Measurements from ENCODE around the gene DYNC2H1.

DYNC2H1 gene

GRCh38 chr11:103157542-103157941 is 48.3 kb downstream of the DYNC2H1 start:
- DNase-seq: no peak

DNA sequence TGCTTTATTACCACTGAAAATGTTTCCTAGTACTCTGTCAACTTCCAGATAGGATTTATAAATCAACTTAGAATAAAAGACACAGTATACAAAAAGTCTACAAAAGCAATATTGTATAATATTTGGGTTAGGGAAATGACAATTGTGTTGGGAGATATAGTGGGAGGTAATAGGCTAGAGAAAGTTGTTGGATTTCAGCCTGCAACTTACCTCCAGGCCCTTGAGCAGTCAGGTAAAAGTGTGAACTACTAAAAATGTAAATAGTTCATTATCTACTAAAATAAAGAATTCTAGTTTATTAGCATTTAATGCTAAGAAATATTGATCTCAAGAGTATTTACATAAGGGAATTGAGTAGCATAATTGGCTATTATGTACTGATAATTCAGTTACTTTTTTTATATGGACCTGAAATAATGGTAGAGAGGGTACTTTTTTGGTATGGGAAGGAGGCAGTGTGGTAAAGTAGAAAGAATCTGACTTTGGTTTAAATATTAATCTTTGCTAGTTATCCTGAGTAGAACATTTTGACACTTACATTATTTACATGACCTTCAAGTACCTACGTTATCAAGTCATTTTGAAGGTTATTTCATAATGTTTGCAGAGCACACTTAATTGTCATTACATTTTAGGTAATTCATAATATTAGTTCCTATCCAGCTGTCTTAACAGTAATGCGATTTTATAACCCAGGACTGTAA is 55.0 kb downstream of the DYNC2H1 start:
- no peak for DNase-seq

DNA sequence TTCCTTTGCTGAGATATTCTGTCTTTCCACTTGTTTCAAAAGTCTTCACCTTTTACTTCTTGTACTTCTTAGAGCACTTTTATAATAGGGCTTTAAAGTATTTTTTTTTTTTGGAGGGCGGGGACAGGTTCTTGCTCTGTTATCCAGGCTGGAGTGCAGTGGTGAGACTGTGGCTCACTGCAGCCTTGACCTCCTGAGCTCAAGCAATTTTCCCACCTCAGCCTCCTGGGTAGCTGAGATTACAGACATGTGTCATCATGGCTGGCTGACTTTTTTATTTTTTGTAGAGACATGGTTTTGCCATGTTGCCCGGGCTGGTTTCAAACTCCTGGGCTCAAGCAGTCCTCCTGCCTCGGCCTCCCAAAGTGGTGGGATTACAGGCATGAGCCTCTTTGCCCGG is 57.9 kb downstream of the DYNC2H1 start:
- no peak for DNase-seq

- no peak for DNase-seq
Observed at GRCh38 chr11:103170865-103171264, 61.6 kb downstream of the DYNC2H1 start.

GRCh38 chr11:103175461-103176129 is 66.4 kb downstream of the DYNC2H1 start:
- DNase-seq: no peak

DNA sequence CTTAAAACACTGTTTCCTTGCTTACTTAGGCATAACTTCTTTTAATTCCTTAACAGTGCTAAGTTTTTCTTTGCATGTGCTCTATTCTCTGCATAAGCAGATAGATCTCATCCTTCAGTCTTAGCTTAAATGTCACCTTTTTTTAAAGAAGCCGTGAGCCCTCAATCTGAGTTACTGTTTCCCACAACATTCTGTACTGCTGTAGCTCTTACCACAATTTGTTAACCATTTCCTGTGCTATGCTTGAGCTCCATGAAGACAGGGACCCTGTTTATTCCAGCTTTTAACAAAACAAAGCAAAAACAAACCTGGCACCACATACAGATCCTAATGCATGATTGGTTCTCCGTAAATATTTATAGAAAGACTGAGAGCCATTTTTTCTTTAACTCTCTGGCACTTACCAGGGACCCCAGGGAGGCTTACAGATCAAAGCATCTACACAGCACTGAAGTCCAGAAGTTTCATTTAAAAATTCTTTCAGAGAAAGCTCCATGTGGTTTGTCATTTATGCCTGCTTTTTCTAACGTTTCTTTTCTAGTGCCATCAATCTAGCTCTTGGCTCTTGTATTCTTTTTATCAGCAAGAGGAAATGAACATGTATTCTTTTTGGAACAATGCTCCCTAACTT is 74.9 kb downstream of the DYNC2H1 start:
- DNase-seq: no peak

- DNase-seq: peak; percentile 6
Observed at GRCh38 chr11:103202048-103202651, 92.9 kb downstream of the DYNC2H1 start.

GRCh38 chr11:103210543-103210942 is 101.3 kb downstream of the DYNC2H1 start:
- DNase-seq: no peak

- no peak for DNase-seq
Observed at GRCh38 chr11:103215812-103216211, 106.6 kb downstream of the DYNC2H1 start.

- DNase-seq: no peak
Observed at GRCh38 chr11:103220133-103220532, 110.9 kb downstream of the DYNC2H1 start.

- DNase-seq: no peak
Observed at GRCh38 chr11:103222806-103223205, 113.6 kb downstream of the DYNC2H1 start.

DNA sequence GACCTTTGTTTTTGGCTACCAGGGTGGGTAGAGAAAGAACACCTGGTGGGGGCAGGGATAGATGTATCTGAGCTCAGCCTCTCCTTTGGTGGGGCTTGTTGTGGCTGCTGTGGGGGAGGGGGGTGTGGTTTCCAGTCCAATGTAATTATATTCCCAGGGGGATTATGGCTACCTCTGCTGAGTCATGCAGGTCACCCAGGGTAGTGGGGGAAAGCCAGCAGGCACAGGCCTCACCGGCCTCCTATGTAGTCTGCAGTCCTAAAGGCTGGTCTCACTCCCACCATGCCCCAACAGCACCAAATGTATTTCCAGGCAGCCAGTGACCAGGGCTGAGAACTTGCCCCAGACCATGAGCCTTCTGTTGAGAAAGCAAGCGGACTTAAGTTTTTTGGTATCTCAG is 119.6 kb downstream of the DYNC2H1 start:
- no peak for DNase-seq

GRCh38 chr11:103234974-103235373 is 125.7 kb downstream of the DYNC2H1 start:
- DNase-seq: no peak

DNA sequence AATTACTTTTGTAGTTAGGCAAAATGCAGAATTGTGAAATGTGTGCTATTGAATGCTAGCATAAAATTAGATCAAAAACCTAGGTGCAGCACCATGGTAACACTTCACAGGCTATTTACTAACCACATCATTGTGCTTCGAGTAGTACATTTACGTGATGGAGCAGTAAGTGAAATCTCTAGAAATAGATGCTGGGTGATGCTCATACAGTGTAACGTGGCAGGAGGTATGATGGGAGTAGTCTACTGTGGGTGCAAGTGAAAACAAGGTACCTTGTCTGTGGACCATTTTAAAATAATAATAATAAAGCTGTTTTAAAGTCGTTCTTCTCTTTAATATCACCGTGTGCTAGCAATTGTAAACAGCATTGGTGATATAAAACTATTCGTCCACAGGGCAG is 132.3 kb downstream of the DYNC2H1 start:
- DNase-seq: no peak

DNA sequence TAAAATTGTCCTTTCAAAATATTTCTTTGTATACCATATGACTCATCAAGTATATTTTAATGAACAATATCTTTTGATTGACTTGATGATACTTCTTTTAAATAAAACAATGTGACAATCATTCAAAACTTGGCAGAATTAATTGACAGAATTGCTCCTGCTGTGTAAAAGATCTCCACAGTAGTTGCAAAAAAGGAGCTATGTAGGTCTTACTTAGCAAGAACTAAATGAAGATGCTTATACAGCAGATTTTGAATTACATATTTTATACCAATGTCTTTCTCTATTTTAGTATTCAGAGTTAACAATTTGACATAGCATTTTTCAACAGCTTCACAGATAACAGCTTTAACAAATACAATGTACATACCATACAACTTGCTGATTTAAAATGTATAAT is 144.9 kb downstream of the DYNC2H1 start:
- no peak for DNase-seq

GRCh38 chr11:103257360-103257759 is 148.1 kb downstream of the DYNC2H1 start:
- peak; percentile 39 for DNase-seq

- DNase-seq: no peak
Observed at GRCh38 chr11:103266167-103266831, 157.1 kb downstream of the DYNC2H1 start.

DNA sequence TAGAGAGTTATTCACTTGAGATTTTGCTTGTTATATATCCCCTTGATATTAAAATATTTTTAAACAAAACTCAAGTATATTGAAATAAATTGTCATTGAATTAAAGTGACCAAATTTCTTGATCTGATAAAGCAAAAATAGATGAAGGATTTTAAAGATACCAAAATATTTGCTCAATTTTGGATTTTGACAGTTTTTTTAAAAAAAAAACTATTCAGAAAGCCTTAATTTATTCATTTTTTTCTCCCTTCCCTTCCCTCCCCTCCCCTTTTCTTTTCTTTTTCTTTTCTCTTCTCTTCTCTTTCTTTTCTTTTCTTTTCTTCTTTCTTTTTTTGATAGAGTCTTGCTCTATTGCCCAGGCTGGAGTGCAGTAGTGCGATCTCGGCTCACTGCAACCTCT is 163.7 kb downstream of the DYNC2H1 start:
- no peak for DNase-seq

DNA sequence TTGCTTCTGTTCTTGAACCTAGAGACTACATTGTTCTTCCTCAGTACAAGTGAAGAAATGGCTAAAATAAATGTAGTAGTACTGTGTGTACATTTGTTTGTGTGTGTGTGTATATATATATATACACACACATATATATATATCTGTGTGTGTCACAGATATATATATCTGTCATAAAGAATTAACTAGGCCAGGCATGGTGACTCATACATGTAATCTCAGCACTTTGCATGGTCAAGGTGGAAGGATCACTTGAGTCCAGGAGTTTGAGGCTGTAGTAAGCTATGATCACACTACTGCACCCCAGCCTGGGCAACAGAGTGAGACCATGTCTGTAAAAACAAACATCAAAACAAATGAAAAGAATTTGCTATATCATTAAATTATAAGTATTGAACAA is 164.8 kb downstream of the DYNC2H1 start:
- no peak for DNase-seq

DNA sequence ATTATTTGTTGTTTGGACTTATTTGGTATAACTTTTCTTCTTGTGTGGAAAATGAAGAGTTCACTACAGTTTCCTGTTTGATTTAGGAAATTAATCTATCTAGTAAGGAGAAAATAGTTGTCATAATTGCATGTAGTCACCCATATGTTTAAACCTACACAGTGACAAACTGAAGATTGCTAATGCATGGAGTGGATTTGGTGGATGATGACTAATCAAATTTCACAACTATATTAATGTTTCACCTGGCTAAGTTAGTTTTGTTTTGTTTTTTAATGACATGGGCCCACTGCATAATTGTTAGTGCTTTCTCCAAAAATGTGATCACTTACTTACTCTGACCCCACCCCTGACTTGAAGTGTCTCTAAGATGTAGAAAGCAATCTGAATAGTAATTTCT is 170.6 kb downstream of the DYNC2H1 start:
- no peak for DNase-seq

DNA sequence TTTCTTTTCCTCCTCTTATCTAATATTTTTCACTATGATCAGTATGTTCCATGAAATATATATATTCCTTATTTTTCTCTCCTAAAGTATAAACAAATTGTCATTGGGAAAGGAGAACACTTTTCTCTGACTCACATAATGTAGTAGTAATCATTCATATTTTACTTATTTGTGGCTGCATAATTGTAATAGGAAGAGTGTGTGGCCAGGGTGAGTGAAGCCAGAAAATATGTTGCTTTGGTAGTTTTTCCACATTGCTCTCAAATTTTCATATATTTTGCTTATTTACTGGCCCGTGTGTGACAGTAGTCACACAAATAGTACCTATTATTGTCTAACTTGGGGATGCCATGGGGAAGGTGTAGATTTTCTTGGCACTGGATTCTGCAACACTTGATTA is 172.1 kb downstream of the DYNC2H1 start:
- no peak for DNase-seq

- no peak for DNase-seq
Observed at GRCh38 chr11:103284260-103284659, 175.0 kb downstream of the DYNC2H1 start.

- no peak for DNase-seq
Observed at GRCh38 chr11:103294516-103294915, 185.3 kb downstream of the DYNC2H1 start.
